ENCODE results near the gene DLG5.

- no peak for TF ChIP-seq SOX6 (IDR thresholded peaks at IDR 0.05)
- TF ChIP-seq POLR2A (conservative IDR thresholded peaks at IDR 0.05) = no peak
- no peak for TF ChIP-seq YY1 (IDR thresholded peaks at IDR 0.05; ENCODE audit: borderline replicate concordance in 1 of 3, control insufficient read depth in 1 of 3, extremely low read depth in 1 of 3, insufficient read depth in 3 of 3, insufficient read length in 1 of 3, insufficient replicate concordance in 2 of 3, low read depth in 1 of 3, low read length in 2 of 3)
- no peak for TF ChIP-seq RFX5 (IDR thresholded peaks at IDR 0.05; ENCODE audit: low read depth, low read length)
- TF ChIP-seq JUND (IDR thresholded peaks at IDR 0.05; ENCODE audit: borderline replicate concordance, low read depth, low read length) = no peak
- TF ChIP-seq JUND (tag; IDR thresholded peaks at IDR 0.05; ENCODE audit: borderline replicate concordance, low read depth, low read length) = no peak
- TF ChIP-seq FOXA1 (IDR thresholded peaks at IDR 0.05; ENCODE audit: borderline replicate concordance) = no peak
- TF ChIP-seq ZSCAN29 (IDR thresholded peaks at IDR 0.05) = no peak
Observed at GRCh38 chr10:77879710-77880109, 46.8 kb downstream of the DLG5 start.
